HCT116 (cell line): Measurements from ENCODE around the gene ERICH6. TPM values are rescaled to one million over a fixed set of nuclear protein-coding genes. Genes with fewer than 3 reads are reported as not detected.

Experiments
- ATAC-seq: fragments of 200-7000 bp; cut with Tn5 transposase; 2 replicates; pipeline ENCODE4 v1.9.1; 2020; ENCODE audit warnings: mild to moderate bottlenecking, moderate library complexity
- BruUV-seq: library from RNA; stranded (reverse); fragments of 400-500 nt; replicated peaks from 2 replicates; lab custom pipeline; 2021; lab: Mats Ljungman, UMichigan
- CTCF ChIA-PET: fragments of 300-600 bp; sonication (Branson Sonifier 250); formaldehyde crosslinking; loops from one replicate; lab custom pipeline; 2021; ENCODE audit warnings: antibody characterized with exemption; lab: Charles Lee
- POLR2A ChIA-PET: fragments of 300-600, 350-600 bp; sonication (Branson Sonifier 250); formaldehyde crosslinking; loops from one replicate; lab custom pipeline; 2021; ENCODE audit warnings: antibody characterized with exemption; lab: Charles Lee
- RAD21 ChIA-PET, 2 experiments: fragments of 300-600 bp; sonication (Branson Sonifier 250); formaldehyde crosslinking; loops; one replicate each; lab custom pipeline; 2023; ENCODE audit warnings: low total read pairs in 2 of 2; ENCODE audit not compliant: uncharacterized antibody in 2 of 2, unreplicated experiment in 2 of 2, low non-redundant PET in 1 of 2; lab: Charles Lee
- DNase-seq: peaks from one replicate; pipeline ENCODE4 v3.0.0-alpha.2; 2010; ENCODE audit warnings: low read depth, low spot score
- H2AFZ ChIP-seq: fragments of 200-600 bp; shearing (Covaris generic), sonication (generic); 2 replicates; pipeline ENCODE4 v1.6.1; 2017; ENCODE audit warnings: low read depth, mixed run types, mixed read lengths, antibody characterized with exemption, low read length; ENCODE audit not compliant: poor library complexity, severe bottlenecking
- H3K27ac ChIP-seq: 2 replicates; pipeline ENCODE4 v1.5.1; 2012; ENCODE audit warnings: low read depth, low read length
- H3K27me3 ChIP-seq: fragments of 200-600 bp; sonication (generic); 2 replicates; pipeline ENCODE4 v1.6.1; 2016; ENCODE audit warnings: mixed run types, low read length, mixed read lengths; ENCODE audit not compliant: insufficient read depth
- H3K36me3 ChIP-seq, 2 experiments: fragments of 200-500 bp in 1 of 2; fragments of 200-600 bp in 1 of 2; sonication (Bioruptor generic) in 1 of 2; sonication (generic) in 1 of 2; 2 replicates each; pipeline versions ENCODE4 v1.5.1 to v1.6.1; 2014 to 2016; ENCODE audit warnings: low read length in 2 of 2, inconsistent platforms in 1 of 2, mixed read lengths in 1 of 2, mixed run types in 1 of 2; ENCODE audit not compliant: insufficient read depth in 2 of 2, control insufficient read depth in 1 of 2
- H3K4me1 ChIP-seq, 2 experiments: fragments of 200-600 bp in 1 of 2; sonication (generic) in 1 of 2; 2 replicates each; pipeline versions ENCODE4 v1.5.1 to v1.6.1; 2012 to 2017; ENCODE audit warnings: low read length in 2 of 2, inconsistent platforms in 1 of 2, mild to moderate bottlenecking in 1 of 2, mixed read lengths in 1 of 2, mixed run types in 1 of 2, moderate library complexity in 1 of 2; ENCODE audit not compliant: insufficient read depth in 2 of 2, control insufficient read depth in 1 of 2
- H3K4me2 ChIP-seq: fragments of 200-600 bp; sonication (generic); 2 replicates; pipeline ENCODE4 v1.6.1; 2017; ENCODE audit warnings: mixed run types, low read length, mixed read lengths
- H3K4me3 ChIP-seq, 2 experiments: fragments of 200-600 bp in 1 of 2; sonication (generic) in 1 of 2; replicated peaks in 1 of 2; 2 replicates each; pipeline ENCODE4 v1.5.1; 2011 to 2016; ENCODE audit warnings: low read length in 2 of 2, control low read depth in 1 of 2, low read depth in 1 of 2, mild to moderate bottlenecking in 1 of 2, mixed read lengths in 1 of 2, mixed run types in 1 of 2
- H3K79me2 ChIP-seq: fragments of 200-600 bp; sonication (generic); 2 replicates; pipeline ENCODE4 v1.6.1; 2017; ENCODE audit warnings: mild to moderate bottlenecking, mixed run types, low read length, moderate library complexity, mixed read lengths; ENCODE audit not compliant: insufficient read depth
- H3K9ac ChIP-seq: fragments of 200-600 bp; sonication (generic); 2 replicates; pipeline ENCODE4 v1.6.1; 2016; ENCODE audit warnings: low read length, mixed read lengths
- H3K9me2 ChIP-seq: fragments of 200-600 bp; sonication (generic), shearing (Covaris generic); 2 replicates; pipeline ENCODE4 v1.6.1; 2017; ENCODE audit warnings: mixed run types, mild to moderate bottlenecking, moderate library complexity; ENCODE audit not compliant: insufficient read depth
- H3K9me3 ChIP-seq, 2 experiments: fragments of 200-500 bp in 1 of 2; fragments of 200-600 bp in 1 of 2; sonication (Bioruptor generic) in 1 of 2; sonication (generic) in 1 of 2; 2 replicates each; pipeline ENCODE4 v1.6.1; 2014 to 2017; ENCODE audit warnings: low read length in 2 of 2, mixed read lengths in 2 of 2, inconsistent platforms in 1 of 2, low read depth in 1 of 2, mild to moderate bottlenecking in 1 of 2, mixed run types in 1 of 2, moderate library complexity in 1 of 2; ENCODE audit not compliant: control insufficient read depth in 1 of 2, insufficient read depth in 1 of 2
- H4K20me1 ChIP-seq: fragments of 200-600 bp; sonication (generic), shearing (Covaris generic); 2 replicates; pipeline ENCODE4 v1.6.1; 2017; ENCODE audit warnings: mixed run types, mild to moderate bottlenecking, moderate library complexity; ENCODE audit not compliant: insufficient read depth
- ATF3 ChIP-seq: IDR thresholded peaks from 2 replicates; pipeline ENCODE4 v1.6.1; 2012
- CBX3 ChIP-seq: IDR thresholded peaks from 2 replicates; pipeline ENCODE4 v1.6.1; 2012; ENCODE audit warnings: low read depth
- CTCF ChIP-seq, 3 experiments: fragments of 200-600 bp in 1 of 3; sonication (generic) in 1 of 3; IDR thresholded peaks in 2 of 3; conservative IDR thresholded peaks in 1 of 3; 2 replicates each; pipeline ENCODE4 v1.5.1; 2012 to 2017; ENCODE audit warnings: low read depth in 2 of 3, low read length in 2 of 3, antibody characterized with exemption in 1 of 3, borderline replicate concordance in 1 of 3, control low read depth in 1 of 3, mild to moderate bottlenecking in 1 of 3, mixed read lengths in 1 of 3, mixed run types in 1 of 3, moderate library complexity in 1 of 3; ENCODE audit not compliant: insufficient read depth in 1 of 3
- EGR1 ChIP-seq: IDR thresholded peaks from 2 replicates; pipeline ENCODE4 v1.6.1; 2012; ENCODE audit warnings: low read depth
- ELF1 ChIP-seq: IDR thresholded peaks from 2 replicates; pipeline ENCODE4 v1.6.1; 2012; ENCODE audit warnings: low read depth, borderline replicate concordance
- EZH2phosphoT487 ChIP-seq: fragments of 200-600 bp; IDR thresholded peaks from 2 replicates; pipeline ENCODE4 v1.6.1; 2018; ENCODE audit warnings: antibody characterized with exemption, borderline replicate concordance
- intact Hi-C: fragments of 100-400 bp; cut with micrococcal nuclease; formaldehyde crosslinking; loops from 2 replicates; pipeline ENCODE4 v1.10.0; 2022
- total RNA-seq: library from RNA; stranded (reverse); gene quantifications from one replicate; pipeline ENCODE4 v1.2.1, GENCODE V29; 2021; ENCODE audit not compliant: unreplicated experiment

ERICH6 gene
- total RNA-seq, 1 experiment from 2014 or later, result not detected

- no peaks in the 10 kb centered on the region for H3K9me3 ChIP-seq
- peak; percentile 38; the same call in 1 of the 2 replicates for ATAC-seq
- H3K4me3 ChIP-seq, result no peak overlapping the region
- no peak for TF ChIP-seq ATF3
- TF ChIP-seq ELF1, result no peak
- TF ChIP-seq EZH2phosphoT487, result no peak
- TF ChIP-seq EGR1, result no peak
- TF ChIP-seq CTCF (IDR thresholded peaks at IDR 0.05 in 2 of 3, conservative IDR thresholded peaks at IDR 0.05 in 1 of 3; ENCODE audit: borderline replicate concordance in 1 of 3, insufficient read depth in 1 of 3, low read depth in 2 of 3, low read length in 2 of 3), result no peak
- TF ChIP-seq CBX3, result no peak
- TF ChIP-seq, all 23 proteins: peak for 0
- H3K27ac ChIP-seq, result no peak overlapping the region
- intact Hi-C loops, result no loop called here
- no TSS peak for BruUV-seq
- no peaks in the 10 kb centered on the region for H3K27me3 ChIP-seq
- H3K9ac ChIP-seq, result no peak overlapping the region
- H3K4me1 ChIP-seq, result peaks cover 6 to 10% of the 10 kb centered on the region in 2 experiments
- CTCF ChIA-PET, result no interaction called here
- no peak overlapping the region for H3K4me2 ChIP-seq
- H3K79me2 ChIP-seq, result no peaks in the 10 kb centered on the region
- no peaks in the 10 kb centered on the region for H3K36me3 ChIP-seq
- DNase-seq, result no peak
- H4K20me1 ChIP-seq, result no peaks in the 10 kb centered on the region; the same call in 1 of the 2 replicates
- no peaks in the 10 kb centered on the region for H3K9me2 ChIP-seq
- RAD21 ChIA-PET, result no interaction called here
- POLR2A ChIA-PET, result no interaction called here
- H2AFZ ChIP-seq, result no peak overlapping the region
These were observed 29.7 kb upstream of the ERICH6 start for GRCh38 chr3:150733373-150733935.
